ENCODE data around the gene PRM2.

DNA sequence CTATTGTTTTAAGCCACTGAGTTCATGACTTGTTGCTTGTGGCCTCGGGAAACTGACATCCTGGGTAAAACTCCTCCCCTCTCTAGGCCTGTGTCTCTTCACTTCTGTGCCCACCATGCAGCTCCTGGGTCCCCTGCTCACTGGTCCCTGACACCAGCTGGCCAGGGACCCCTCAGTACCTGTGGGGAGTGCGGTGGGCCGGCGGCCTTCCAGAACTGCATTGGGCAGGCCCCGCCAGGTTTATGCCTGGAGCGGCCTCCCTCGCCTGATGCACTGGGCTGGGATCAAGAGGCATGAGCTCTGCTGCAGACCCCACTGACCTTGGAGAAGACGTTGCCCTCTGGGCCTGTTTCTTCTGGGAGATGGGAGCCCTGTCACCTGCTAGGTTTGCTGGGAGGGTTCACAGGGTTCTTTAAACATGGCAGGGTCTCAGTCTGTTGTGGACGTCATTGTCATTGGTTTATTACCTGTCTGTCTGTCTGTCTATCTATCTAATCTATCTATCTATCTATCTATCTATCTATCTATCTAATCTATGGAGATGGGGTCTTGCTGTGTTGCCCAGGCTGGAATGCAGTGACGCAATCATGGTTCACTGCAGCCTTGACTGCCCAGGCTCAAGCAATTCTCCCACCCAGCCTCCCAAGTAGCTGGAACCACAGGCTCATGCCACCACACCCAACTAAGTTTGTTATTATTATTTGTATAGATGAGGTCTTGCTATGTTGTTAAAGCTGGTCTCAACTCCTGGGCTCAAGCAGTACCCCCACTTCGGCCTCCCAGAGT, 47.5 kb upstream of the PRM2 start:
- TF ChIP-seq CTCF (IDR thresholded peaks at IDR 0.05; ENCODE audit: extremely low read depth in 1 of 2, insufficient read depth in 1 of 2, low read depth in 1 of 2, low read length in 2 of 2) (no peak), POLR2A (IDR thresholded peaks at IDR 0.05; ENCODE audit: low read depth, low read length) (no peak), EZH2 (IDR thresholded peaks at IDR 0.05; ENCODE audit: borderline replicate concordance, low read depth, low read length, severe bottlenecking) (no peak), MYC (IDR thresholded peaks at IDR 0.05; ENCODE audit: low read depth, low read length) (no peak), JUN (IDR thresholded peaks at IDR 0.05; ENCODE audit: borderline replicate concordance, insufficient read depth, insufficient read length, low read depth) (no peak)

Measured in endothelial cell of umbilical vein (primary cell).